ENCODE data around the gene MIX23.

DNA sequence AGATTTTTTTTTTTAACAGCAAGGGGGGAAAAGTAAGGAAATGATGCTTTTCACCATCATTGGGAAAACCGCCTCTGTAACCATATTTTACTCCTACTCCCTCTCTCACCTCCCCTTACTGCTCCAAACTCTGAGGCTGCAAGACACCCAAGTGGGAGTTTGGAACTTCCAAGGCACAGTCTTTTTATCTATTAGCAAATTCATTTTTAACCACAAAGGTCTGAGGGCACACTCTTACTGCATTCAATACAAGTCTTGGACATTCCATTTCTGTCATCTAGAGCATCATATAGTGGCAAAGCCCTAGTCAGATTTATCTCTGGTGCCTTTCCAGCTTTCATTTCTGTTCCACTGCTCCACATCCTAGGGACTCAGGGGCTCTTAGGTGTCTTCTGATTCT lies 14.2 kb upstream of the MIX23 start:
- no peak for TF ChIP-seq CTCF (IDR thresholded peaks at IDR 0.05; ENCODE audit: low read depth, low read length)
- TF ChIP-seq POLR2A (IDR thresholded peaks at IDR 0.05; ENCODE audit: extremely low read depth, insufficient read length): no peak
- no peak for TF ChIP-seq MAX (IDR thresholded peaks at IDR 0.05; ENCODE audit: low read depth, low read length)
- TF ChIP-seq MYC (IDR thresholded peaks at IDR 0.05; ENCODE audit: low read depth, low read length): no peak

Measured in NB4 (cell line).